ENCODE results near the gene COBLL1.

Gene COBLL1

DNA sequence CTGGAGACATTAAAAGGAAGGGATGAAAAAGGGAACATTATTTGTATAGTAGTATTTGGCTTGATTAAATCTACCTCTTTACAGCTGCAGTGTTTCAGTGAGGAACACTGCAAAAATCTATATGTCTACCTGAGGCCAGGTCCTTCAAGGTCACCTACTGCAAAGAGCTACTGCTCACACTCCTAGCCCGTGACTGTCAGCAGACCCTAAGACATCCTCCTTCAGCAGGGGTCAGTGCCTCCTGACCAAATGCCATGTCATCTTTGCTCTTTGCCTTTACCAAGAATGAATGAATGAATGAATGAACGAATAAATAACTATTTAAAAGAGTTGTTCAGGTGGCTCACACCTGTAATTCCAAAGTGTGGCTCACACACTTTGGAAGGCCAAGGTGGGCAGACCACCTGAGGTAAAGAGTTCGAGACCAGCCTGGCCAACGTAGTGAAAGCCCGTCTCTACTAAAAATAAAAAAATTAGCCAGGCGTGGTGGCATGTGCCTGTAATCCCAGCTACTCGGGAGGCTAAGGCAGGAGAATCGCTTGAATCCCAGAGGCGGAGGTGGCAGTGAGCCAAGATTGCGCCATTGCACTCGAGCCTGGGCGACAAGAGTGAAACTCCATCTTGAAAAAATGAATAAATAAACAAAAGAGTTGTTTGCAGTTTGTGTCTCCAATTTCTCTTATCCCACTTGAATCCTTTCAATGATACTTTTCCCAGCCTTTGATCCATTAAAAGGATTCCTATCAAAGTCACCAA lies 136.0 kb downstream of the COBLL1 start:
- no peak overlapping the region for H3K4me3 ChIP-seq (ENCODE audit: low read depth, low read length)
- TF ChIP-seq, protein P1, sequence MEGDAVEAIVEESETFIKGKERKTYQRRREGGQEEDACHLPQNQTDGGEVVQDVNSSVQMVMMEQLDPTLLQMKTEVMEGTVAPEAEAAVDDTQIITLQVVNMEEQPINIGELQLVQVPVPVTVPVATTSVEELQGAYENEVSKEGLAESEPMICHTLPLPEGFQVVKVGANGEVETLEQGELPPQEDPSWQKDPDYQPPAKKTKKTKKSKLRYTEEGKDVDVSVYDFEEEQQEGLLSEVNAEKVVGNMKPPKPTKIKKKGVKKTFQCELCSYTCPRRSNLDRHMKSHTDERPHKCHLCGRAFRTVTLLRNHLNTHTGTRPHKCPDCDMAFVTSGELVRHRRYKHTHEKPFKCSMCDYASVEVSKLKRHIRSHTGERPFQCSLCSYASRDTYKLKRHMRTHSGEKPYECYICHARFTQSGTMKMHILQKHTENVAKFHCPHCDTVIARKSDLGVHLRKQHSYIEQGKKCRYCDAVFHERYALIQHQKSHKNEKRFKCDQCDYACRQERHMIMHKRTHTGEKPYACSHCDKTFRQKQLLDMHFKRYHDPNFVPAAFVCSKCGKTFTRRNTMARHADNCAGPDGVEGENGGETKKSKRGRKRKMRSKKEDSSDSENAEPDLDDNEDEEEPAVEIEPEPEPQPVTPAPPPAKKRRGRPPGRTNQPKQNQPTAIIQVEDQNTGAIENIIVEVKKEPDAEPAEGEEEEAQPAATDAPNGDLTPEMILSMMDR (IDR thresholded peaks at IDR 0.05; ENCODE audit: low read depth, low read length): no peak

DNA sequence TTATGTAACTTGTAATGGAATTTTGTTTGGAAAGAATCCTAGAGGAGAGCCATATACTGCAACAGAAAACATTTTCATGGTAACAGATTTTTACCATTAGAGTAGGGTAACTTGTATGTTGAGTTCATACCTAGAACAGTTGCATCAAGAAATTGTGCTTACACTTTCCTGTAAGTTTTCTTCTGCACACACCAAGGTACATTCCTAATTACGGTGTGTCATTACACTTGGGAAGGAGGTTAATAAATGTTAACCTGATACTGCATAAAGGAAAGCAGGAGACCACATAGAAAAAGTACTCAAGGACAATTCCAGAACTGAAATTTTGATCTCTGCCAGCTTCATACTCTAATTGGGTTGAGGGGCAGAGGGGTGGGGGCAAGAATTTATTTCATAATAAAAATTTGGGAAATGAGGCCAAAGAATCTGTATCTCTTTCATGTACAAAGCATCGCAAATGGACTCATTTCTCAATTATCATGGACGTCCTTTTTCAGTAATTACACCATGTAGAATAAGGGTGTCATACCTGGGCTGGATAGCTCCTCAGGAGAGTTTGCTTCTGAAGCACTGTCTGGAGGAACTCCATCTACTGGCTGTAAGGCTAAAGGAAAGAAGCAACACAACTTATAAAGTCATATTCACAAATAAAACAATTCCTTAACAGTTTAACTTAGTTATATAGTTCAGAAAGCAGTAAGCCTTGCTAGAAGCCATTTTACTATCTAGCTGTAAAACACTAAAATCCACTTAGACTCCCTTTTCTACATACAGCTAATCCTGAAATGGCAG lies 137.5 kb downstream of the COBLL1 start:
- H3K4me3 ChIP-seq (ENCODE audit: low read depth, low read length): no peak overlapping the region
- TF ChIP-seq, protein P1 (IDR thresholded peaks at IDR 0.05; ENCODE audit: low read depth, low read length): no peak

DNA sequence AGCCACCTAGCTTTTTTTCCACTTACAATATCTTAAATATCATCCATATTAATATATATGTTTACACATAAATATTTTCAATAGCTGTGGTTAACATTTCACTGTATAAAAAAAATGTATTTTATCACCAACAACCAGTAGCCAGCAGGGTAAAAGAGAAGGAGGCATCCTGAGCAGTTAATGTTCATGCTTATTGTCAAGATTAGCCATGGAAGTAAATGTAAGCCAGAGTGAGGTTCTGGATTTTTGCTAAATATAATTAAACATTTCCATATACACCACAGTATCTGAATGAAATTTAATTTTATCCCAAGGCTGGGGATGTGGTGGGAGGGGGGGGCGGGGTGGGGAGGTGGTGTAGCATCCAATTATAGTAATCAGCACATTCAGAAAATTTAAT lies 140.1 kb downstream of the COBLL1 start:
- TF ChIP-seq, protein P1 (IDR thresholded peaks at IDR 0.05; ENCODE audit: low read depth, low read length): no peak

DNA sequence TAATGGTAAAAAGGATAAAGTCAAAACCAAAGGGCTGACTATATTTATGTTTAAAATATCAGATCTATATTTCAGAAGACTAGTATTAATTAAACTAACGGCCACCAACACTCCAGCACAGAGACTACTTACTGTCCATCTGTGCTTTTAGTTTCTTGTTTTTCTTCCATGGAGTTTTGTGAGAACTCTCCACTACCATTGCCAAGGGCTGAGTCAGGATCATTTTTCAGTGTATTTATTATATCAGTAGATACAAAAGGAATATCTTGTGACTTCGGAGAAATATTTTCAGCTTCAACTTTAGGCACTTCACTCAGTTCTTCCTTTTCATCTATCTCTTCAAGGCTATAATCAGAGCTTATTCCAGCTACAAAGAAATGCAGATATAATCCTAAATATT lies 141.2 kb downstream of the COBLL1 start:
- TF ChIP-seq, protein P1 (IDR thresholded peaks at IDR 0.05; ENCODE audit: low read depth, low read length): no peak
- no peak overlapping the region for H3K4me3 ChIP-seq (ENCODE audit: low read depth, low read length)

More for the DNA sequence above, 140.1 kb downstream of the COBLL1 start:
- H3K4me3 ChIP-seq (ENCODE audit: low read depth, low read length): no peak overlapping the region

DNA sequence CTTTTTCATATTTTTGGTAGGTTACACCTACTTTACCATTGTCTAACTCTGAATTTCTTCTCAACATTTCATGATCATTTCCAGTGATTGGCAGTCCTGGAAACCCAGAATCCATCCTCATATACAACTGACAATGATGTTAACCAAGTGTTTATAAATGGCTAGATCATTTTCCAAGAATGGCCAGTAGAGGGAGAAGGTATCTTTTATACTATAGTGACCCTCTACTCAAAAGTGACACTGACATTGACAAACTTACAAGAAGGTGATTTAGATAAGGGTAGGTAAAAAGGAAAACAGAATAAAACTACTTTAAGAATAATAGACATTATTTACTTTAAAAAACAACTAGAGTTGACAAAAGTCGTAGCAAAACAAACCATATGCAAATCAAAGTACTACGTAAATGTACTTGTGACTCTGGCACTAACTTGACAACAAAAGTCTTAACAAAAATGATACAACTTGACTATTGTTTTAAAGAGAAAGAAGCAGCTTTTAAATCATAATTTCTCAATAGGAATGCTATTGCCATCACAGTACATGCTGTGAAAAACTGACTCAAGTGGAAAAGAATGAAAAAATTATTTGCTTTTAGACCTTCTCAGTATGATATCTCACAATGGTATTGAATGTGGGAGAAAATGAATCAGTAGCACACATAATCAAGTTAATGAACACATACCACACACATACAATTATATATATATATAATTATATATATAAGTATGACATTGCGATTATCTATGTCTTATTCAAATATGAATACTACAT lies 143.7 kb downstream of the COBLL1 start:
- TF ChIP-seq, protein P1 (IDR thresholded peaks at IDR 0.05; ENCODE audit: low read depth, low read length): peak; percentile 37; the same call in 1 of the 2 replicates

DNA sequence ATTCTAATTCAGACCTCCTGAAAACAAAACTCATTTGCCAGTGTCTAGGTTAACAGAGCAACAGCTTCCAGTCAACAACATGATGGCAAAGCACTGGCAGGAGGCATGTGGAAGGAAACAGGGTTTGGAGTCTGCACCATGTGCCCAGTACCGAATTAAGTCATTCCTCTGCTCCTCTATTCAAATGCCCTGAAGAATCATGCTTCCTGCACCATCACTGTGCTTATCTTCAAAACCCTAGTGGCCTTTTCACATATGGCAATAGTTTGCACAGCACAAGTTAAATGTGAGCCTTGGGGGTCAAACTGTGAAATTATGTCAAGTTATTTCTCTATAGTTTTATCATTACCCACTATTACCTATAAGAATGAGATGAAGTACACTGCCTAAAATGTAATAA lies 145.0 kb downstream of the COBLL1 start:
- H3K4me3 ChIP-seq (ENCODE audit: low read depth, low read length): no peak overlapping the region
- TF ChIP-seq, protein P1 (IDR thresholded peaks at IDR 0.05; ENCODE audit: low read depth, low read length): no peak

More for the DNA sequence above, 143.7 kb downstream of the COBLL1 start:
- H3K4me3 ChIP-seq (ENCODE audit: low read depth, low read length): no peak overlapping the region

All from WI38 (cell line).